Karpas-422 (cell line): ENCODE data around the gene UGT1A4. TPM values are rescaled to one million over a fixed set of nuclear protein-coding genes. Genes with fewer than 3 reads are reported as not detected.

Source experiments
- DNase-seq: peaks from one replicate; pipeline ENCODE4 v3.0.0-alpha.2; 2015
- H2AFZ ChIP-seq: fragments of 200-600 bp; sonication (generic); 2 replicates; pipeline ENCODE4 v1.6.1; 2014; ENCODE audit warnings: antibody characterized with exemption, low read length, mixed read lengths
- H3K27ac ChIP-seq: fragments of 200-600 bp; sonication (generic); 2 replicates; pipeline ENCODE4 v1.5.1; 2014; ENCODE audit warnings: mild to moderate bottlenecking, low read length, moderate library complexity
- H3K27me3 ChIP-seq: fragments of 200-600 bp; sonication (generic); 2 replicates; pipeline ENCODE4 v1.6.1; 2014; ENCODE audit warnings: low read length, mixed read lengths
- H3K36me3 ChIP-seq: fragments of 200-600 bp; sonication (generic); 2 replicates; pipeline ENCODE4 v1.6.1; 2014; ENCODE audit warnings: low read length, mixed read lengths; ENCODE audit not compliant: insufficient read depth
- H3K4me1 ChIP-seq: fragments of 200-600 bp; sonication (generic); 2 replicates; pipeline ENCODE4 v1.6.1; 2014; ENCODE audit warnings: mild to moderate bottlenecking, low read length, mixed read lengths
- H3K4me2 ChIP-seq: fragments of 200-600 bp; sonication (generic); 2 replicates; pipeline ENCODE4 v1.6.1; 2014; ENCODE audit warnings: low read length, low read depth, mild to moderate bottlenecking; ENCODE audit not compliant: poor library complexity, severe bottlenecking
- H3K4me3 ChIP-seq: fragments of 200-600 bp; sonication (generic); 2 replicates; pipeline ENCODE4 v1.5.1; 2014; ENCODE audit warnings: mild to moderate bottlenecking, antibody characterized with exemption, low read length, mixed read lengths
- H3K79me2 ChIP-seq: fragments of 200-600 bp; sonication (generic); 2 replicates; pipeline ENCODE4 v1.6.1; 2014; ENCODE audit warnings: mild to moderate bottlenecking, low read length, mixed read lengths
- H3K9ac ChIP-seq: fragments of 200-600 bp; sonication (generic); 2 replicates; pipeline ENCODE4 v1.6.0; 2014; ENCODE audit warnings: low read length
- H3K9me2 ChIP-seq: fragments of 200-600 bp; sonication (generic), shearing (Covaris generic); replicated peaks from 2 replicates; pipeline ENCODE4 v1.6.0; 2014; ENCODE audit warnings: mild to moderate bottlenecking, low read length, moderate library complexity; ENCODE audit not compliant: insufficient read depth
- H3K9me3 ChIP-seq: fragments of 300-700, 200-600 bp; sonication (generic); 2 replicates; pipeline ENCODE4 v1.6.1; 2014; ENCODE audit warnings: low read length, mixed read lengths
- H4K20me1 ChIP-seq: fragments of 200-600 bp; sonication (generic); 2 replicates; pipeline ENCODE4 v1.6.1; 2014; ENCODE audit warnings: mild to moderate bottlenecking, antibody characterized with exemption, low read length, low read depth; ENCODE audit not compliant: insufficient read depth
- total RNA-seq: library from RNA; depleted of rRNA; stranded (reverse); fragments of >200 nt; shearing (Covaris generic); gene quantifications from 2 replicates; pipeline ENCODE4 v1.2.3, GENCODE V29; 2014; ENCODE audit warnings: low replicate concordance

UGT1A4 gene
- total RNA-seq, 1 experiment from 2014 or later: not detected

DNA sequence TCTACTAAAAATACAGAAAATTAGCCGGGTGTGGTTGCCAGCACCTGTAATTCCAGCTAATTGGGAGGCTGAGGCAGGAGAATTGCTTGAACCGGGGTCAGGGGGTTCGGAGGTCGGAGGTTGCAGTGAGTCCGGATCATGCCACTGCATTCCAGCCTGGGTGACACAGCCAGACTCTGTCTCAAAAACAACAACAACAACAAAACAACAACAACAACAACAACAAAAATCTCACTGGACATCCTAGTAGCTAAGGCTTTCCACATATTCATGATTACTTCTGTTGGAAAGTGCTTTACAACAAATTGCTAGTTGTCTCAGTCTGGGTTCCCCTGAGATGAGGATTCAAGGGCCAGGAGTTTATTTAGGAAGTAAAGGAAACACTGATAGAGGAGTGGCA, 55.3 kb downstream of the UGT1A4 start:
- Histone ChIP-seq H3K9me2 (no peaks in the 10 kb centered on the region), H3K4me1 (no peaks in the 10 kb centered on the region), H3K27me3 (no peaks in the 10 kb centered on the region), H3K36me3 (no peaks in the 10 kb centered on the region), H2AFZ (no peak overlapping the region), H3K27ac (no peak overlapping the region), H3K4me3 (no peak overlapping the region), H3K9ac (no peak overlapping the region), H3K4me2 (no peak overlapping the region), H3K79me2 (no peaks in the 10 kb centered on the region), H4K20me1 (no peaks in the 10 kb centered on the region), H3K9me3 (no peaks in the 10 kb centered on the region)
- no peak for DNase-seq

DNA sequence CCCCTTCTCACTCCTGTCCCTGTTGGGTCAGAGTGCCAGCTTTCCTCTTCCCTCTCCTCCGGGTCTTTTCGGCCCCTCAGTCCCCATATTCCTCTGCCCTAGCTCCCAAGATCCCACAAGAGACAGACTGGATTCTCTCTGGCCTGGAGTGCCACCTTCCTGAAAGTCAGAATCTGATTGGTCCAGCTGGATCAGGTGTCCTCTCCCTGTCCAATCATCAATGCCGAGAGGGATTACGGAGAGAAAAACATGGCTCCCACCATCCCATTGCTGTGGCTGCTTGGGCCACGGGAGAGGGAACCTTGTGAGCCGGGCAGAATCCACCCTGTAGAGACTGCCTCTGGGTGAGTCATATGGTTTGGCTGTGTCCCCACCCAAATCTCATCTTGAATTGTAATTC, 56.9 kb downstream of the UGT1A4 start:
- no peak for DNase-seq
- H3K79me2 ChIP-seq: no peaks in the 10 kb centered on the region
- no peak overlapping the region for H2AFZ ChIP-seq
- no peak overlapping the region for H3K9ac ChIP-seq
- H3K9me2 ChIP-seq: no peaks in the 10 kb centered on the region
- H3K27me3 ChIP-seq: no peaks in the 10 kb centered on the region
- H3K9me3 ChIP-seq: no peaks in the 10 kb centered on the region
- no peak overlapping the region for H3K4me3 ChIP-seq
- H4K20me1 ChIP-seq: no peaks in the 10 kb centered on the region
- H3K36me3 ChIP-seq: no peaks in the 10 kb centered on the region
- no peak overlapping the region for H3K27ac ChIP-seq
- no peaks in the 10 kb centered on the region for H3K4me1 ChIP-seq
- no peak overlapping the region for H3K4me2 ChIP-seq

DNA sequence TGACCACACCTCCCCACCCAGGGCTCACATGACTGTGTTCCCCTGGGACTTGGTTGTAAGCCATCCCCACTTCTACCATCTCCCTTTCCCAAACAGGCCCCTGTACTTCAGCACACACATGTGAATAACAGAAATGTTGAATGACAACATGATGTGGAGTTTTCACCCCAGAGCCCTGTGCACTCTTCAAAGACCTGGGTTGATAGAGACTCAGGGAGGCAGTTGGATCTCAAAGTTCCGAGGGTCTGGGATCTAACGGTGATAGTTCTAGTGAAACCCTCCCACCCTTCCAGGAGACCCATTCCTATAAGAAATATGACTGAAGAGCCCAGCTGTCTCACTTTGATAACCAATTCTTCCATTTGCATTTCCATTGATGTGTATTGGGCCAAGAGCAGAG, 59.5 kb downstream of the UGT1A4 start, which contains the start of gene MROH2A:
TSS of gene MROH2A (plus strand) at position 301 of the 400 bp plus-strand sequence. CDS start 1,029 bp downstream, outside the sequence.
- Histone ChIP-seq H2AFZ (no peak within 1 kb of the TSS), H3K4me1 (peaks cover 11% of the 10 kb centered on the region), H3K79me2 (no peaks in the 10 kb centered on the region), H3K36me3 (no peaks in the 10 kb centered on the region), H3K27me3 (no peaks in the 10 kb centered on the region), H4K20me1 (no peaks in the 10 kb centered on the region), H3K27ac (no peak within 1 kb of the TSS), H3K9ac (no peak within 1 kb of the TSS), H3K4me3 (no peak within 1 kb of the TSS), H3K9me3 (no peaks in the 10 kb centered on the region), H3K9me2 (no peaks in the 10 kb centered on the region), H3K4me2 (no peak within 1 kb of the TSS)
- no peak for DNase-seq

DNA sequence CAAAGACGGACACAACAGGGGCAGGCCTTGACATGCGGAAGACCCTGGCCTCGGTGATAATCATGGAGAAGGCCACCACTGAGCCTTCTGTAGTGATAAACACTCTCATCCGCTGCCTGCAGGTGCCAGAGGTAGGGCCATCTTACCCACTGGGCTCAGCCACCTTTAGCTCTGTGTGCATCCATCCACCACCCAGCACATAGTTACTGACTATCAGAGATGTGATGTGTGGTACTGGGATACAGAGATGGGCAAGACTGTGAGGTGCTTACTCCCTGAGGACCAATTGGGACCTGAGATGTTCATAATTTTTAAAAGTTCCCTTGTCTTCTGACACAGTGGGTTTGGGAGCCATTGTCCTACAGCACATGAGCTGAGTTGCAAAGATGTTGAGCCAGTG, 61.2 kb downstream of the UGT1A4 start:
- no peaks in the 10 kb centered on the region for H4K20me1 ChIP-seq
- no peak overlapping the region for H3K27ac ChIP-seq
- H3K36me3 ChIP-seq: no peaks in the 10 kb centered on the region
- H3K79me2 ChIP-seq: no peaks in the 10 kb centered on the region
- peaks cover 11% of the 10 kb centered on the region for H3K4me1 ChIP-seq
- no peaks in the 10 kb centered on the region for H3K27me3 ChIP-seq
- no peak for DNase-seq
- H3K4me3 ChIP-seq: no peak overlapping the region
- no peak overlapping the region for H3K9ac ChIP-seq
- H2AFZ ChIP-seq: no peak overlapping the region
- H3K9me3 ChIP-seq: no peaks in the 10 kb centered on the region
- H3K4me2 ChIP-seq: no peak overlapping the region
- H3K9me2 ChIP-seq: no peaks in the 10 kb centered on the region

DNA sequence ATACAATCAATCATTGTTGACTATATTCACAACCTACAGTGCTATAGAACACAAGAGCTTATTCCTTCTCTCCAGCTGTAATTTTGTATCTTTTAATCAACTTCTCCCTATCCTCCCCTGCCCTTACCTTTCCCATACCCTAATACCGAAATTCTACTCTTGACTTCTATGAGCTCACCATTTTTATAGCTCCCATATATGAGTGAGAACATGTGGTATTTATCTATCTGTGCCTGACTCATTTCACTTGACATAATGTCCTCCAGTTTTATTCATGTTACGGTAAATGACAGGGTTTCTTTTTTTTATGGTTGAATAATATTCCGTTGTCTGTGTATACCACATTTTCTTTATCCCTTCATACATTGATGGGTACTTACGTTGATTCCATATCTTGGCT, 62.2 kb downstream of the UGT1A4 start:
- Histone ChIP-seq H3K27me3 (no peaks in the 10 kb centered on the region), H4K20me1 (no peaks in the 10 kb centered on the region), H3K9ac (no peak overlapping the region), H3K9me3 (no peaks in the 10 kb centered on the region), H3K9me2 (no peaks in the 10 kb centered on the region), H3K27ac (no peak overlapping the region), H3K4me2 (no peak overlapping the region), H3K4me3 (no peak overlapping the region), H3K36me3 (no peaks in the 10 kb centered on the region), H3K79me2 (no peaks in the 10 kb centered on the region), H2AFZ (no peak overlapping the region), H3K4me1 (peaks cover 19% of the 10 kb centered on the region)
- DNase-seq: no peak

DNA sequence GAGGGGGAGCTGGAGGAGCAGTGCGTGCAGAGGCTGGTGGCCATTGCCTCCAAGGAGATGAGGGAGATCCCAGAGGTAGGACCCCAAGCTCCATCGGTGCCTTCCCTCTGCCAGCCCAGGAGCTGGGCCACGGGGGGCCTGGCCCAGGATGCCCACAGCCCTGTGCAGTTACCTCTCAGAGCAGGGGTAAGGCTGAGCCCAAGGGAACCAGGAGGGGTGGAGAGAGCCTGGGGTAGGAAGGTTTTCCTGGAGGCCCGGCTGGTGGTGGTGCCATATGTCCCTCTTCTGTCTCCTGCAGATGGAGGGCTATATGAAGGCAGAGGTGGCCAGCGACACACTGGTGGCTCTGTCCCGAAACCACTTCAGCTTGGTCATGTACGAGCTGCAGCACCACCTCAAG, 71.0 kb downstream of the UGT1A4 start:
- no peak overlapping the region for H3K4me2 ChIP-seq
- no peaks in the 10 kb centered on the region for H3K36me3 ChIP-seq
- no peak for DNase-seq
- H3K27ac ChIP-seq: no peak overlapping the region
- no peaks in the 10 kb centered on the region for H4K20me1 ChIP-seq
- H3K79me2 ChIP-seq: no peaks in the 10 kb centered on the region
- H3K9ac ChIP-seq: no peak overlapping the region
- H3K27me3 ChIP-seq: no peaks in the 10 kb centered on the region; the same call in 1 of the 2 replicates
- H3K9me2 ChIP-seq: no peaks in the 10 kb centered on the region
- peaks cover 11% of the 10 kb centered on the region for H3K4me1 ChIP-seq
- no peak overlapping the region for H3K4me3 ChIP-seq
- no peaks in the 10 kb centered on the region for H3K9me3 ChIP-seq
- no peak overlapping the region for H2AFZ ChIP-seq

DNA sequence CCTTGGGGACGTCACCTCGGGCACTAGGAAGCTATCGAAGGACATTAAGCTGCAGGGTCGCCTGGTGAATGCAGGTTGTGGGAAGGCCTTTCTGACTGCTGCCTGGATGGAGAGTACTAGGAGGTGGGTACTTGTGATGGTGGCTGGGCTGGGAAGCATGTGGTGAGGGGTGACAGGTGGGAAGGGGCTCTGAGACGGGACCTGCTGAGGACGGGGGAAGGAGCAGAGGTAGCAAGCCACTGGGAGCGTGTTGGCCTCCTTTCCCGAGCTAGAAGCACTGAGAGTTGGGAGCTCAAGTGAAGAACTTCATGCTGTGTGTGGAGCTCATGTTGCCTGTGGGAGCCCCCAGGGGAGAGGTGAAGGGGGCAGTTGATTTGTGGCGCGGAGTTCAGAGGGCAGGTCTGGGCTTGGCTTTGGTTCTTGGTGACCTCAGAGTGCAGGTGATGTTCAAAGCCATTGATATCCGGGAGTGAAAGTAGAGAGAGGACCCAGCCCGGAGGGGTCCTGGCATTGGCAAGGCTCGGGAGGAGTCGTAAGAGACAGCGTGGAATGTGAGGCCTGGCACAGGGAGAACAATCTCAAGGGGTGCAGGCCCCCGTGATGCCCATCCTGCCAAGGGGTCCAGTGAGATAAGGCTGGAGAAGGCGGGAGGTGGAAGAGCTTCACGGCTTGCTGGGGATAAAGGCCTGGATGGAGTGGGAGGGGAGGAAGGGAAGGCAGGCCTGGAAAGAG, 72.8 kb downstream of the UGT1A4 start:
- Histone ChIP-seq H3K36me3 (no peaks in the 10 kb centered on the region), H3K4me2 (no peak overlapping the region), H2AFZ (no peak overlapping the region), H3K79me2 (no peaks in the 10 kb centered on the region), H3K27ac (no peak overlapping the region), H3K9ac (no peak overlapping the region), H3K4me1 (peaks cover 3% of the 10 kb centered on the region; the same call in 1 of the 2 replicates), H3K4me3 (no peak overlapping the region), H3K27me3 (no peaks in the 10 kb centered on the region; the same call in 1 of the 2 replicates), H3K9me2 (no peaks in the 10 kb centered on the region), H4K20me1 (no peaks in the 10 kb centered on the region), H3K9me3 (no peaks in the 10 kb centered on the region)
- no peak for DNase-seq

DNA sequence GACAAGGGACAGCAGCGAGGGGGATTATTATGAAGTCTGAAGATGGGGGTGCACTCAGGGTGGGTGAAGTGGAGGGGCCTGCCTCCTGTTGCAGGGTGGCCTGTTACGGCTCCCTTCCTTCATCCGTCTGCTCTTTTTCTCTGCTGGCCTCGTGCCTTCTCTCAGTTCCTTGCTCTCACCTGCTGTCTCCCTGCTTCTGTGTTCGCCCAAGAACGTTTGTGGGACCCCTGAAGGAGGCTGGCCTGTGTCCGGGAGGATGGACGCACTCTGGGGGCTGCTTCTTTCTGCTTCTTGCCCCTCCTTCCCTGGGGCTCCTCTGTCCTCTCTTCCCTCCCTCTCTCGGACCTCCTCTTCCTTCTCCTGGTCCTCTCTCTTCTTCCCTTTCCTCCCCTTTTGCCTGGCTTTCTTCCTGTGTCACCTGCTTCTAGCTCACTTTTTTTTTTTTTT, 73.4 kb downstream of the UGT1A4 start:
- no peaks in the 10 kb centered on the region for H3K36me3 ChIP-seq
- H2AFZ ChIP-seq: no peak overlapping the region
- no peak overlapping the region for H3K4me2 ChIP-seq
- no peaks in the 10 kb centered on the region for H3K9me2 ChIP-seq
- DNase-seq: no peak
- H3K4me3 ChIP-seq: no peak overlapping the region
- no peaks in the 10 kb centered on the region for H3K27me3 ChIP-seq
- H3K27ac ChIP-seq: no peak overlapping the region
- H4K20me1 ChIP-seq: no peaks in the 10 kb centered on the region
- H3K9me3 ChIP-seq: no peaks in the 10 kb centered on the region
- no peaks in the 10 kb centered on the region for H3K79me2 ChIP-seq
- H3K9ac ChIP-seq: no peak overlapping the region
- H3K4me1 ChIP-seq: peaks cover 3% of the 10 kb centered on the region; the same call in 1 of the 2 replicates
